Endothelial cell of umbilical vein (primary cell): ENCODE results near the gene SLC25A41. TPM values are rescaled to one million over a fixed set of nuclear protein-coding genes. Genes with fewer than 3 reads are reported as not detected.

ENCODE experiments used
- BruUV-seq: library from RNA; stranded (reverse); fragments of 400-500 nt; replicated peaks from 2 replicates; lab custom pipeline; 2021; lab: Mats Ljungman, UMichigan
- CTCF ChIA-PET: fragments of 300-600, 350-600 bp; sonication (Branson Sonifier 250); formaldehyde crosslinking; loops from one replicate; lab custom pipeline; 2021; ENCODE audit warnings: antibody characterized with exemption, inconsistent platforms; lab: Charles Lee
- POLR2A ChIA-PET: fragments of 300-600, 350-600 bp; sonication (Branson Sonifier 250); formaldehyde crosslinking; loops from one replicate; lab custom pipeline; 2021; ENCODE audit warnings: antibody characterized with exemption, inconsistent platforms; lab: Charles Lee
- DNase-seq: peaks from one replicate; pipeline ENCODE4 v3.0.0-alpha.2; 2011; ENCODE audit warnings: low read depth, low spot score
- FAIRE-seq: peaks from 2 replicates; lab custom pipeline; 2011; peaks lifted over from hg19 to GRCh38; lab: Jason Lieb, UNC
- H2AFZ ChIP-seq: 2 replicates; pipeline ENCODE4 v1.6.0; 2012; ENCODE audit warnings: low read depth, low read length, control low read depth, inconsistent platforms
- H3K27ac ChIP-seq: 2 replicates; pipeline ENCODE4 v1.5.1; 2011; ENCODE audit warnings: low read depth, mild to moderate bottlenecking, control low read depth, low read length, moderate library complexity; ENCODE audit not compliant: insufficient read depth
- H3K27me3 ChIP-seq, 2 experiments: 2 replicates each; pipeline versions ENCODE4 v1.6.0 to v1.6.1; 2011; ENCODE audit warnings: low read length in 2 of 2, mixed read lengths in 1 of 2; ENCODE audit not compliant: control insufficient read depth in 2 of 2, insufficient read depth in 2 of 2
- H3K36me3 ChIP-seq, 2 experiments: 2 replicates in 1 of 2; 3 replicates in 1 of 2; pipeline ENCODE4 v1.5.1; 2011; ENCODE audit warnings: low read length in 2 of 2, mild to moderate bottlenecking in 1 of 2, moderate library complexity in 1 of 2; ENCODE audit not compliant: control insufficient read depth in 2 of 2, insufficient read depth in 2 of 2; ENCODE audit errors: extremely low read depth in 1 of 2
- H3K4me1 ChIP-seq: 3 replicates; pipeline ENCODE4 v1.5.1; 2011; ENCODE audit warnings: mild to moderate bottlenecking, low read length; ENCODE audit not compliant: control insufficient read depth, insufficient read depth; ENCODE audit errors: extremely low read depth
- H3K4me2 ChIP-seq: 2 replicates; pipeline ENCODE4 v1.6.1; 2011; ENCODE audit warnings: low read length, control low read depth, mixed read lengths; ENCODE audit not compliant: insufficient read depth
- H3K4me3 ChIP-seq, 3 experiments: fragments of 200-600 bp in 1 of 3; sonication (generic), shearing (Covaris generic) in 1 of 3; replicated peaks in 1 of 3; 2 replicates each; pipeline ENCODE4 v1.5.1; 2011 to 2016; ENCODE audit warnings: control low read depth in 3 of 3, low read length in 3 of 3, mild to moderate bottlenecking in 2 of 3, inconsistent platforms in 1 of 3, low read depth in 1 of 3, moderate library complexity in 1 of 3; ENCODE audit not compliant: insufficient read depth in 1 of 3
- H3K79me2 ChIP-seq: 2 replicates; pipeline ENCODE4 v1.6.0; 2012; ENCODE audit warnings: low read length, inconsistent platforms; ENCODE audit not compliant: control insufficient read depth, insufficient read depth
- H3K9ac ChIP-seq: replicated peaks from 2 replicates; pipeline ENCODE3; 2011; ENCODE audit warnings: low read length, control low read depth; ENCODE audit not compliant: insufficient read depth; ENCODE audit errors: extremely low read depth
- H3K9me1 ChIP-seq: replicated peaks from 3 replicates; pipeline ENCODE4 v1.6.0; 2011; ENCODE audit warnings: mild to moderate bottlenecking, low read length; ENCODE audit not compliant: control insufficient read depth, insufficient read depth; ENCODE audit errors: extremely low read depth
- H3K9me3 ChIP-seq: replicated peaks from 2 replicates; pipeline ENCODE4 v1.5.1; 2012; ENCODE audit warnings: low read length, inconsistent platforms; ENCODE audit not compliant: control insufficient read depth, insufficient read depth
- H4K20me1 ChIP-seq: replicated peaks from 2 replicates; pipeline ENCODE3; 2011; ENCODE audit warnings: mild to moderate bottlenecking, low read length; ENCODE audit not compliant: control insufficient read depth, insufficient read depth; ENCODE audit errors: extremely low read depth
- CTCF ChIP-seq, 2 donors: IDR thresholded peaks; 1 replicate in 1 of 2; 2 replicates in 1 of 2; pipeline ENCODE4 v1.5.1; 2011; ENCODE audit warnings: low read length in 2 of 2, mild to moderate bottlenecking in 2 of 2, moderate library complexity in 2 of 2, control low read depth in 1 of 2, inconsistent platforms in 1 of 2, low read depth in 1 of 2; ENCODE audit not compliant: insufficient read depth in 1 of 2; ENCODE audit errors: extremely low read depth in 1 of 2
- EZH2 ChIP-seq: IDR thresholded peaks from 2 replicates; pipeline ENCODE4 v1.6.1; 2012; ENCODE audit warnings: borderline replicate concordance, low read depth, mild to moderate bottlenecking, moderate library complexity, low read length, inconsistent platforms; ENCODE audit not compliant: severe bottlenecking
- FOS ChIP-seq: IDR thresholded peaks from 2 replicates; pipeline ENCODE4 v1.6.1; 2011; ENCODE audit warnings: mild to moderate bottlenecking, low read length, moderate library complexity, borderline replicate concordance; ENCODE audit not compliant: insufficient read depth
- GATA2 ChIP-seq: IDR thresholded peaks from 2 replicates; pipeline ENCODE4 v1.7.0; 2011; ENCODE audit warnings: low read depth, mild to moderate bottlenecking, moderate library complexity, mixed read lengths, low read length; ENCODE audit not compliant: insufficient read length, insufficient read depth
- JUN ChIP-seq: IDR thresholded peaks from 2 replicates; pipeline ENCODE4 v1.6.1; 2011; ENCODE audit warnings: borderline replicate concordance, low read depth; ENCODE audit not compliant: insufficient read length, insufficient read depth
- MYC ChIP-seq: IDR thresholded peaks from one replicate; pipeline ENCODE4 v1.6.1; 2011; ENCODE audit warnings: mild to moderate bottlenecking, low read depth, low read length
- POLR2A ChIP-seq: IDR thresholded peaks from 2 replicates; pipeline ENCODE4 v1.6.1; 2012; ENCODE audit warnings: low read depth, mild to moderate bottlenecking, control low read depth, low read length
- POLR2AphosphoS5 ChIP-seq: IDR thresholded peaks from 2 replicates; pipeline ENCODE4 v1.6.1; 2012; ENCODE audit warnings: low read depth, mild to moderate bottlenecking, control low read depth, low read length, moderate library complexity; ENCODE audit not compliant: insufficient read depth
- dilution Hi-C: fragments of 300-500 bp; cut with MboI; formaldehyde crosslinking; loops from one replicate; pipeline ENCODE4 v1.15.0; 2019; ENCODE audit warnings: low sequenced_read_pairs; ENCODE audit not compliant: extremely low pct_ligation_motif_present
- intact Hi-C: fragments of 100-400 bp; cut with micrococcal nuclease; formaldehyde crosslinking; loops from one replicate; pipeline ENCODE4 v1.10.0; 2022
- polyA plus RNA-seq, 4 experiments: library from polyadenylated mRNA; depleted of rRNA in 3 of 4; stranded (reverse) in 3 of 4; unstranded in 1 of 4; fragments of >200 nt; gene quantifications; 2 replicates each; pipeline versions ENCODE4 v1.2.1 to v1.2.3, GENCODE V29; 2011 to 2012; ENCODE audit warnings: missing spikeins in 1 of 4
- total RNA-seq: library from RNA; stranded (reverse); gene quantifications from 2 replicates; pipeline ENCODE4 v1.2.3, GENCODE V29; 2021
- TF ChIP-seq, protein P1 (sequence below): IDR thresholded peaks from 2 replicates; pipeline ENCODE4 v1.6.1; 2011; ENCODE audit not compliant: insufficient read depth, insufficient read length

SLC25A41 gene
- total and polyA plus RNA-seq, 2 donors (not counting 3 experiments of a cell fraction or from before 2014, with no cell fraction given) = 0.21 TPM; not detected in 1

DNA sequence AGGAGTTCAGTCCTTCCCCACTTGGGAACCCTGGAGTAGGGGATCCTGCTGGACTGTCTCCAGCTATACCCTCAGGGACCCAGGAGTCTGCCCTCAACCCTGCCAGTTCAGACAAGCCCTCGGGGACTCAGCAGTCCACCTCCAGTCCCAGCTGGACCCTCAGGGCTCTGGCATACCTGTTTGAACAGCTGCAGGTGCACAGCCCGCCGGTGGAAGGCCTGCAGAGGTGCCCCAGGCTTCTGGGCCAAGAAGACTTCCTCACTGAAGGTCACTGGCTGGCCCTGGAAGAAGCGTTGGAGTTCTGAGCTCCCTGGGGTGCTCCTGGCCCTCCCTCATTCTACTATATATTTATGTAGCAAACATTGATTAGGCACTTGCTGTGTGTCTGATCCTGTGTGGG is 39.1 kb upstream of the SLC25A41 start:
- Histone ChIP-seq H3K27ac (no peak overlapping the region), H3K9ac (no peak overlapping the region), H3K4me2 (no peak overlapping the region), H2AFZ (no peak overlapping the region), H3K36me3 (no peaks in the 10 kb centered on the region), H3K9me1 (no peaks in the 10 kb centered on the region), H3K4me1 (peaks cover 2% of the 10 kb centered on the region), H3K79me2 (no peaks in the 10 kb centered on the region), H4K20me1 (no peaks in the 10 kb centered on the region), H3K9me3 (no peaks in the 10 kb centered on the region), H3K4me3 (no peak overlapping the region), H3K27me3 (peaks cover 0 to 9% of the 10 kb centered on the region in 2 experiments)
- CTCF ChIA-PET = no interaction called here
- DNase-seq = no peak
- intact Hi-C loops = no loop called here
- no TSS peak for BruUV-seq
- POLR2A ChIA-PET = interaction anchor here (0.5 kb wide), 1 partner anchor 526 kb away, joined by 3 read pairs; no protein-coding TSS in a partner anchor
- no peak for TF ChIP-seq MYC
- TF ChIP-seq POLR2A = no peak
- TF ChIP-seq CTCF (IDR thresholded peaks at IDR 0.05; ENCODE audit: extremely low read depth in 1 of 2, insufficient read depth in 1 of 2, low read depth in 1 of 2, low read length in 2 of 2) = no peak
- TF ChIP-seq GATA2 = no peak
- TF ChIP-seq, protein P1, sequence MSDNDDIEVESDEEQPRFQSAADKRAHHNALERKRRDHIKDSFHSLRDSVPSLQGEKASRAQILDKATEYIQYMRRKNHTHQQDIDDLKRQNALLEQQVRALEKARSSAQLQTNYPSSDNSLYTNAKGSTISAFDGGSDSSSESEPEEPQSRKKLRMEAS = no peak
- TF ChIP-seq POLR2AphosphoS5 = no peak
- no peak for TF ChIP-seq JUN
- TF ChIP-seq FOS = no peak
- no peak for TF ChIP-seq EZH2
- dilution Hi-C loops = no loop called here
- FAIRE-seq = no peak
